Hair follicle dermal papilla cell (primary cell): Measurements from ENCODE around the gene PROSER3. TPM values are rescaled to one million over a fixed set of nuclear protein-coding genes. Genes with fewer than 3 reads are reported as not detected.

ENCODE experiments used
- total RNA-seq: library from RNA; depleted of rRNA; stranded (reverse); fragments of >200 nt; gene quantifications from 2 replicates; pipeline ENCODE4 v1.2.3, GENCODE V29; 2012

Gene PROSER3
- total RNA-seq = 10.2 and 10.6 TPM in 2 replicates

GRCh38 chr19:35757749-35758608, at the start of gene PROSER3:
Gene PROSER3 (plus strand): TSS chr19:35758176. CDS start chr19:35758216, 40 bp downstream.

GRCh38 chr19:35717665-35718344, 40.2 kb upstream of the PROSER3 start, which contains the start of gene KMT2B:
Gene KMT2B (plus strand): TSS chr19:35718003. CDS start chr19:35718019, 16 bp downstream.

GRCh38 chr19:35742121-35742724, 15.8 kb upstream of the PROSER3 start, which contains the start of gene IGFLR1:
Gene IGFLR1 (minus strand): TSS chr19:35742452. CDS start chr19:35741180, 1,272 bp downstream.

GRCh38 chr19:35745328-35746086, 12.5 kb upstream of the PROSER3 start, which contains the start of the genes PSENEN and U2AF1L4:
Gene PSENEN (plus strand): TSS chr19:35745651. CDS start chr19:35745931, 280 bp downstream.
Gene U2AF1L4 (minus strand): TSS chr19:35745418. CDS start chr19:35745391, 27 bp downstream.

GRCh38 chr19:35748106-35749020, 9.6 kb upstream of the PROSER3 start, which contains the start of gene LIN37:
Gene LIN37 (plus strand): TSS chr19:35748576. CDS start chr19:35748725, 149 bp downstream.

GRCh38 chr19:35756377-35757230, 1.4 kb upstream of the PROSER3 start, which contains the start of gene HSPB6:
Gene HSPB6 (minus strand): TSS chr19:35757029. CDS start chr19:35757008, 21 bp downstream.

GRCh38 chr19:35775298-35776101, 17.5 kb downstream of the PROSER3 start, which contains the start of gene ARHGAP33:
Gene ARHGAP33 (plus strand): TSS chr19:35775564. CDS start chr19:35775659, 95 bp downstream.

GRCh38 chr19:35812220-35813042, 54.5 kb downstream of the PROSER3 start, which contains the start of gene PRODH2:
Gene PRODH2 (minus strand): TSS chr19:35812845. CDS start chr19:35812805, 40 bp downstream.

Other genes starting within 250 kb of the PROSER3 start
- gene DMKN, start 244.5 kb upstream of the PROSER3 start, total RNA-seq = 5.2 and 9.2 TPM in 2 replicates
- gene SBSN, start 229.9 kb upstream of the PROSER3 start, total RNA-seq = 0.65 and 1.6 TPM in 2 replicates
- not detected in 2 replicates for gene GAPDHS, start 224.7 kb upstream of the PROSER3 start, total RNA-seq
- 46.4 and 51.9 TPM in 2 replicates for gene TMEM147, start 212.6 kb upstream of the PROSER3 start, total RNA-seq
- gene ATP4A, start 194.5 kb upstream of the PROSER3 start, total RNA-seq = not detected in 2 replicates
- gene PMIS2, start 172.0 kb upstream of the PROSER3 start, total RNA-seq = not detected in 2 replicates
- 4.1 and 5.4 TPM in 2 replicates for gene HAUS5, start 145.4 kb upstream of the PROSER3 start, total RNA-seq
- 41.4 and 46.0 TPM in 2 replicates for gene RBM42, start 129.1 kb upstream of the PROSER3 start, total RNA-seq
- gene ETV2, start 116.4 kb upstream of the PROSER3 start, total RNA-seq = 0.65 TPM in 1 of 2 replicates, not detected in the other
- 153 and 283 TPM in 2 replicates for gene COX6B1, start 109.9 kb upstream of the PROSER3 start, total RNA-seq
- gene UPK1A, start 91.7 kb upstream of the PROSER3 start, total RNA-seq = not detected in 2 replicates
- not detected in 2 replicates for gene ZBTB32, start 53.6 kb upstream of the PROSER3 start, total RNA-seq
- 6.6 and 9.1 TPM in 2 replicates for gene KMT2B, start 40.2 kb upstream of the PROSER3 start, total RNA-seq
- gene IGFLR1, start 15.7 kb upstream of the PROSER3 start, total RNA-seq = 0.73 and 0.97 TPM in 2 replicates
- 6.8 and 7.2 TPM in 2 replicates for gene U2AF1L4, start 12.8 kb upstream of the PROSER3 start, total RNA-seq
- 6.5 and 8.9 TPM in 2 replicates for gene PSENEN, start 12.5 kb upstream of the PROSER3 start, total RNA-seq
- 11.4 and 14.7 TPM in 2 replicates for gene LIN37, start 9.6 kb upstream of the PROSER3 start, total RNA-seq
- gene HSPB6, start 1.1 kb upstream of the PROSER3 start, total RNA-seq = 13.6 and 14.8 TPM in 2 replicates
- gene ARHGAP33, start 17.4 kb downstream of the PROSER3 start, total RNA-seq = 3.0 and 6.8 TPM in 2 replicates
- not detected in 2 replicates for gene PRODH2, start 54.7 kb downstream of the PROSER3 start, total RNA-seq
- not detected in 2 replicates for gene NPHS1, start 94.3 kb downstream of the PROSER3 start, total RNA-seq
- not detected in 2 replicates for gene KIRREL2, start 98.7 kb downstream of the PROSER3 start, total RNA-seq
- 13.8 and 16.4 TPM in 2 replicates for gene APLP1, start 110.4 kb downstream of the PROSER3 start, total RNA-seq
- gene NFKBID, start 142.4 kb downstream of the PROSER3 start, total RNA-seq = 4.1 and 14.8 TPM in 2 replicates
- gene HCST, start 144.4 kb downstream of the PROSER3 start, total RNA-seq = 0.81 TPM in 1 of 2 replicates, not detected in the other
- 0.73 TPM in 1 of 2 replicates, not detected in the other for gene TYROBP, start 150.1 kb downstream of the PROSER3 start, total RNA-seq
- 5.8 and 6.0 TPM in 2 replicates for gene LRFN3, start 178.2 kb downstream of the PROSER3 start, total RNA-seq
- 9.9 and 22.1 TPM in 2 replicates for gene SDHAF1, start 237.0 kb downstream of the PROSER3 start, total RNA-seq